ENCODE measurements around the gene PPP2CA. TPM values are rescaled to one million over a fixed set of nuclear protein-coding genes. Genes with fewer than 3 reads are reported as not detected.

The PPP2CA gene
- total and polyA plus RNA-seq, 5 donors from 2014 or later = 221 to 276 (median 233) TPM

- Mint-ChIP-seq H3K4me1 (peaks cover 4 to 67% (median 23%) of the 10 kb centered on the region in 4 donors), H3K27ac (peak overlapping the region; percentile 53 to 83 (median 63)), H3K4me3 (peak overlapping the region in 1 of 4 donors; percentile 71), H3K27me3 (no peaks in the 10 kb centered on the region), H3K36me3 (peaks cover 54% of the 10 kb centered on the region), H3K9me3 (no peaks in the 10 kb centered on the region)
- H3K27ac ChIP-seq (ENCODE audit: insufficient read depth, low read length, poor library complexity, severe bottlenecking) = no peak overlapping the region
- no peaks in the 10 kb centered on the region for H3K9me3 ChIP-seq (ENCODE audit: control insufficient read depth in 2 of 2, low read length in 2 of 2)
- DNase-seq (no peak), ATAC-seq (ENCODE audit: low read depth in 2 of 2) (no peak)
- no peak overlapping the region for H3K4me3 ChIP-seq (ENCODE audit: low read depth, low read length)
- peaks cover 81% of the 10 kb centered on the region for H3K36me3 ChIP-seq (ENCODE audit: control insufficient read depth, insufficient read depth, low read length)
- H3K4me1 ChIP-seq (ENCODE audit: control insufficient read depth, insufficient read depth, low read length, poor library complexity, severe bottlenecking) = peaks cover 17% of the 10 kb centered on the region
- no peaks in the 10 kb centered on the region for H3K27me3 ChIP-seq (ENCODE audit: control insufficient read depth, insufficient read depth, low read length)
Measured at GRCh38 chr5:134145041-134145757, 80.7 kb downstream of the PPP2CA start.

Other genes with a start within 250 kb of the PPP2CA start
- gene VDAC1, start 221.1 kb downstream of the PPP2CA start, total RNA-seq = 56.0 TPM
- gene VDAC1, start 221.1 kb downstream of the PPP2CA start, polyA plus RNA-seq = 100 to 1,000 TPM in 2 of 4 donors, 10 to 100 TPM in 2; 85.4 to 104 (median 97.6) TPM
- 234 TPM for gene TCF7, start 111.4 kb downstream of the PPP2CA start, total RNA-seq
- gene TCF7, start 111.4 kb downstream of the PPP2CA start, polyA plus RNA-seq = 100 to 1,000 TPM in 1 of 4 donors, 10 to 100 TPM in 3; 55.4 to 118 (median 79.9) TPM
- gene SKP1, start 49.1 kb downstream of the PPP2CA start, total RNA-seq = 310 TPM
- 1,000 to 10,000 TPM; 1,181 to 1,272 (median 1,236) TPM for gene SKP1, start 49.1 kb downstream of the PPP2CA start, polyA plus RNA-seq
- not detected for gene CDKL3, start 141.1 kb upstream of the PPP2CA start, total RNA-seq
- gene CDKL3, start 141.1 kb upstream of the PPP2CA start, polyA plus RNA-seq = under 1 TPM in 2 of 4 donors, not detected in 2; 0.61 to 0.71 TPM
- 142 TPM for gene UBE2B, start 145.5 kb upstream of the PPP2CA start, total RNA-seq
- 100 to 1,000 TPM in 1 of 4 donors, 10 to 100 TPM in 3; 84.5 to 110 (median 95.3) TPM for gene UBE2B, start 145.5 kb upstream of the PPP2CA start, polyA plus RNA-seq
- gene CDKN2AIPNL, start 185.8 kb upstream of the PPP2CA start, total RNA-seq = 13.5 TPM
- gene CDKN2AIPNL, start 185.8 kb upstream of the PPP2CA start, polyA plus RNA-seq = 10 to 100 TPM; 24.6 to 32.4 (median 30.4) TPM

Measured in CD4-positive, CD25-positive, alpha-beta regulatory T cell (primary cell).